ENCODE measurements around the gene SLC36A3.

GRCh38 chr5:151243564-151243963 is 60.0 kb downstream of the SLC36A3 start:
- TF ChIP-seq CTCF (conservative IDR thresholded peaks at IDR 0.05; ENCODE audit: low read length): no peak
- no peak for TF ChIP-seq EZH2phosphoT487 (IDR thresholded peaks at IDR 0.05; ENCODE audit: borderline replicate concordance)
